GM13977 (cell line): Measurements from ENCODE around the gene SNX19.

Experiments used
- DNase-seq: peaks from one replicate; pipeline ENCODE4 v3.0.0; 2012; ENCODE audit warnings: low spot score
- in situ Hi-C: fragments of 300-500 bp; cut with MboI; formaldehyde crosslinking; loops from one replicate; pipeline ENCODE4 v1.12.0; 2022; ENCODE audit warnings: low sequenced_read_pairs, low pct_unique_long_range_greater_than_20kb, mixed read lengths, inconsistent platforms; ENCODE audit not compliant: unreplicated experiment
- TF ChIP-seq, protein P1 (sequence below): IDR thresholded peaks from 2 replicates; pipeline ENCODE4 v1.5.1; 2012; ENCODE audit warnings: mild to moderate bottlenecking, control low read depth; ENCODE audit not compliant: insufficient read depth; ENCODE audit errors: extremely low read depth, missing control alignments

Gene SNX19

GRCh38 chr11:130846606-130847005, 69.7 kb downstream of the SNX19 start:
- no peak for DNase-seq
- in situ Hi-C loops: no loop called here

DNA sequence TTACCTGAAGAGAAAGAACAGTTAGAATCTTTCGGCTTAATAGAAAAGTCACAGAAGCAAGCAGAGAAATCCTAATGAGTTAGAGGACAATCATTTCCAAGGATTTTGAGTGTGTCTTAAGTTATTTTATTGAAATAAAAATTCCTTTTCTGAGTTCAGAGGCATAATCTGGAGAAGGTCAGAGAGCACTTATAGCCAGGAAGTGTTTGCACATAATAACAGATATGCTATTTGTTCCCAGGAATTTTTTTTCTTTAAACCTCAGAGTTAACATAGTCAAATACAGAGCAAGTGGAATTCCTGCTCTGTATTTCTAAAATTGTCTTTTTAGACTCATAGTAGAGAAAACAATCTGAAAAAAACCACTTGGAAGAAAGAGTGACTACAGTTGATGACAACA, 74.3 kb downstream of the SNX19 start:
- no peak for DNase-seq
- in situ Hi-C loops: no loop called here

More at GRCh38 chr11:130846606-130847005, 69.7 kb downstream of the SNX19 start:
- TF ChIP-seq, protein P1, sequence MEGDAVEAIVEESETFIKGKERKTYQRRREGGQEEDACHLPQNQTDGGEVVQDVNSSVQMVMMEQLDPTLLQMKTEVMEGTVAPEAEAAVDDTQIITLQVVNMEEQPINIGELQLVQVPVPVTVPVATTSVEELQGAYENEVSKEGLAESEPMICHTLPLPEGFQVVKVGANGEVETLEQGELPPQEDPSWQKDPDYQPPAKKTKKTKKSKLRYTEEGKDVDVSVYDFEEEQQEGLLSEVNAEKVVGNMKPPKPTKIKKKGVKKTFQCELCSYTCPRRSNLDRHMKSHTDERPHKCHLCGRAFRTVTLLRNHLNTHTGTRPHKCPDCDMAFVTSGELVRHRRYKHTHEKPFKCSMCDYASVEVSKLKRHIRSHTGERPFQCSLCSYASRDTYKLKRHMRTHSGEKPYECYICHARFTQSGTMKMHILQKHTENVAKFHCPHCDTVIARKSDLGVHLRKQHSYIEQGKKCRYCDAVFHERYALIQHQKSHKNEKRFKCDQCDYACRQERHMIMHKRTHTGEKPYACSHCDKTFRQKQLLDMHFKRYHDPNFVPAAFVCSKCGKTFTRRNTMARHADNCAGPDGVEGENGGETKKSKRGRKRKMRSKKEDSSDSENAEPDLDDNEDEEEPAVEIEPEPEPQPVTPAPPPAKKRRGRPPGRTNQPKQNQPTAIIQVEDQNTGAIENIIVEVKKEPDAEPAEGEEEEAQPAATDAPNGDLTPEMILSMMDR: no peak

DNA sequence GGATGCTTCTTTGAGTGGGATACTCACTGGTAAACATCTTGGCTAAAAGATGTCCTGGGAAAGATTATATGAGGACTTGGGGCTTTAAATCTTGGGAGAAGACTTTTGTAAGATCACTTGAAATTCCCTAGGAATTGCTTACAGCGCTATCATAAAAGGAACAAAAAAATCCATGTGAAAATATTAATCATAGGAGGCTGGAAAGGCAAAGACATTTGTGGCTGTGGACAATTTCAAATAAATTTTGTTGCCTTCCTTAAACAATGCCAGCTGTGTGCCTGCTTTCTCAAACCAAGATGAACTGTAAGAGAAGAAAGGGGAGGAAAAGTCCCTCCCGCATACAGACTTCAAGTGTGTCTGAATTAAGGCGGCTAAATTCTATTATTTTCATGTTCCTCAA, 75.6 kb downstream of the SNX19 start:
- in situ Hi-C loops: no loop called here
- no peak for DNase-seq
- TF ChIP-seq, protein P1: no peak

More for the DNA sequence above, 74.3 kb downstream of the SNX19 start:
- TF ChIP-seq, protein P1: no peak

GRCh38 chr11:130839981-130840666, 76.2 kb downstream of the SNX19 start:
- in situ Hi-C loops: no loop called here
- TF ChIP-seq, protein P1: no peak
- DNase-seq: no peak

GRCh38 chr11:130837194-130837593, 79.1 kb downstream of the SNX19 start:
- in situ Hi-C loops: no loop called here
- TF ChIP-seq, protein P1: no peak
- DNase-seq: no peak

- in situ Hi-C loops: no loop called here
- TF ChIP-seq, protein P1: no peak
- DNase-seq: no peak
Measured at GRCh38 chr11:130834886-130835285, 81.4 kb downstream of the SNX19 start.
